NB4 (cell line): ENCODE results near the gene NHLRC4.

Source experiments
- DNase-seq: peaks from one replicate; pipeline ENCODE4 v3.0.0; 2010; ENCODE audit warnings: low read depth
- H3K4me3 ChIP-seq: one replicate; pipeline ENCODE4 v1.5.1; 2011; ENCODE audit warnings: mild to moderate bottlenecking, low read depth, low read length, moderate library complexity
- CTCF ChIP-seq: IDR thresholded peaks from one replicate; pipeline ENCODE4 v1.5.1; 2012; ENCODE audit warnings: low read depth, low read length
- MYC ChIP-seq: IDR thresholded peaks from 2 replicates; pipeline ENCODE4 v1.6.1; 2011; ENCODE audit warnings: low read depth, low read length
- POLR2A ChIP-seq: IDR thresholded peaks from 2 replicates; pipeline ENCODE4 v1.6.1; 2011; ENCODE audit warnings: mild to moderate bottlenecking; ENCODE audit not compliant: insufficient read length; ENCODE audit errors: extremely low read depth
- TF ChIP-seq, protein P1 (sequence below): IDR thresholded peaks from 2 replicates; pipeline ENCODE4 v1.6.1; 2011; ENCODE audit warnings: low read depth, low read length

NHLRC4 gene

DNA sequence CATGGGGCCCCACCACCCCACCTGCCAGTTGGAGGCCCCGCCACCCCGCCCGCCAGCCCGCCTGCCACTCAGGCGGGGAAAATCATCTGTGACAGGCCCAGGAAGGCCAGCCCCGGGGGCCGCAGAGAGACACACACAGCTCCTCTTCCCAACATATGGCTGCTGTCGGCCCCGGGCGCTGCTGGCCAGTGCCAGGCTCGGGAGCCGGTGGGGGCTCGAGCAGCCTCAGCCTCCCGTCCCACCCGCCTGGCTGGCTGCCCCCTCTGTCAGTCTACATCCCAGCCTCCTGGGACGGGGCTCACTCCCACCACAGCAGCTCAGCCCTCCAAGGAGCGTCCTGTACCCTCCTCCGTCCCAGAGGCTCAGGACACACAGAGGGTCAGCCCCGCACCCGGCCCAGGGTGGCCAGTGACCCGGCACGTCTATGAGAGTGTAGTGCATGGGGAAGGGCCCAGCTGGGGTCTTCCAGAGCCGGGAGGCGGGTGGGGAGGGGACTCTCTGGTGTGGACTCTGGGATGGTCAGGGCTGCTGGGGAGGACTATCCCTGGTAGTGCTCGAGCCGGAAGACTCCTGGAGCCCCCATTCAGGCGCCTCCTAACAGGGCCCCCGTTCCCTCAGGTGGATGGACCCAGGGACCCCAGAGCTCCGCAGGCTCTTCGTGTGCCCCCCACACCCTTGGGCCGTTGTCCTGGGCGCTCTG, 10.2 kb upstream of the NHLRC4 start:
- H3K4me3 ChIP-seq, result no peak overlapping the region
- TF ChIP-seq POLR2A, result no peak
- TF ChIP-seq CTCF, result no peak
- no peak for DNase-seq

DNA sequence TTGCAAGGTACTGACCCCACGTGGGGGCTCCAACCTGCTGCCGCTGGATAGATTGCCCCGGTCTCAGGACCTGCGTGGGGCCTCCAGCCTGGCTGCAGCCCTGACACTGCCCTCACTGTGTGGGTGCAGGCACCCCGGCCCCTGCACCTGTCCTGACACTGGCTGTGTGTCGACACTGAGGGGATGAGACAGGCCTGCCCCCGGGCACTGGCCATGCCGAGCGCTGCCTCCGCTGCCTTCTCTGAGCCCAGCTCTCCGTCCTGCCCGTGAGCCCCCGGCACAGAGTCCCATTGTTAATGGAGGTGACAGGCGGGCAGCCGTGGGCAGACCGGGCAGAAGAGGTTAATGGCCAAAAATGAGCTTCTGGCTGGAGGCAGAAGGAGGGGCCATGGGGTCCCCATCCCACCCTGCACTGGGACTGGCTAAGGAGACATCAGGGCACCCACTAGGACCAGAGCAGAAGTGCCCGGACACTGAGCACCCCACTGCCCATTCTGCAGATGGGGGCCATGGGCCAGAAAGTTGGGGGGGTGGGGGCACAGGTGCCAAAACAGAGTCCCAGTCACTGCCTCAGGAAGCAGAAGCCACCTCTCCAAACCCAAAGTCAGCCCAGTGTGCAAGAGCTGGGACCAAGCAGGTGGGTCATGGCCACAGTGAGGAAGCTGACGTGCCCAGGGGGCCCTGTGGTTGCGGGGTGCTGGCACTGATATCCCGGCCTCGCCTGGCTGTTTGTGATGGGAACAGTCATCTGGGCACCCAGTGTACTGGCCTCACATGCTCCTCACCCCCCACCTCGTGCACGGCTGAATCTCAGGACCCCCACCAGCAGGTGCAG, 9.1 kb upstream of the NHLRC4 start:
- DNase-seq, result peak; percentile 57
- H3K4me3 ChIP-seq, result no peak overlapping the region
- TF ChIP-seq, protein P1, sequence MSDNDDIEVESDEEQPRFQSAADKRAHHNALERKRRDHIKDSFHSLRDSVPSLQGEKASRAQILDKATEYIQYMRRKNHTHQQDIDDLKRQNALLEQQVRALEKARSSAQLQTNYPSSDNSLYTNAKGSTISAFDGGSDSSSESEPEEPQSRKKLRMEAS, result no peak
- TF ChIP-seq MYC (no peak), POLR2A (no peak), CTCF (no peak)

- peak; percentile 67 for DNase-seq
- no peak for TF ChIP-seq CTCF
- TF ChIP-seq MYC, result no peak
- TF ChIP-seq POLR2A, result no peak
- TF ChIP-seq, protein P1, result no peak
- H3K4me3 ChIP-seq, result no peak overlapping the region
Observed at GRCh38 chr16:558298-559020, 8.3 kb upstream of the NHLRC4 start.

GRCh38 chr16:559021-559380, 7.8 kb upstream of the NHLRC4 start:
- DNase-seq, result no peak
- TF ChIP-seq CTCF (no peak), MYC (no peak), POLR2A (no peak)
- TF ChIP-seq, protein P1, result no peak
- H3K4me3 ChIP-seq, result no peak overlapping the region

DNA sequence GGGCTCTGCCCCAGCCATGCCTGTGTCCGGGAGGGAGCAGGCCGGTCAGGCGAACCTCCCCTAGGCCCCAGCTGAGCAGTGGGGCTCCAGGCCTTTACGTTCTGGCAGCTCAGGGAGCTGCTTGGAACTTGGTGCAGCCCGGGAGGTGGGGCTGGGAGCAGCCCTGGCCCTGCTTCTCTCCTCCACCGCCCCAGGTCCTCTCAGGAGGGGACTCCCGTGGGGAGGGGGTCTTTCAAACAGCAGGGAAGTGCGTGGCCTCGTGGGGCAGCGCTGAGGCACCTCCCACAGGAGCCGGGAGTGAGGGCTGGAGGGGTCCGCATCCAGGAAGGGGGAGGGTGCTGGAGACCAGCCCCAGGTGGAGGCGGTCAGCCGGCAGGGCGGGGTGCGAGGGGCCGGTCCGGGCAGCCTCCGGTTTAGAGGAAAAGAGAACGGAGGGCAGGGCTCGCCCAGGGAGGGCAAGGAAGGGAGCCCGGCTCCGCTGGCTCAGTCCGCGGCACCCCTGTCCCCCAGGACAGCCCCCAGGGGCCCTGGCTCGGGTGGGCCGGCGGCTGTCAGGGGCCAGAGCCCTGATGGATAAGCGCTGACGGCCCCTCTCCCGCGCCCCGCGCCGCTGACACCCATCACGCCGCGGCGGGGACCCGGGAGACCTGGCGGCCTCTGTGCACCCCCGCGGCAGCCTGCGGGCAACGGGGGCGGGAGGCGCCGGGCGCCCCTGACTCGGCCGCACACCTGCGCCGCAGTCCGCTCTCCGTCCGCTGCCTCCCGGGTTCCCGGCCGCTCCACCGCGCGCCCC, 7.2 kb upstream of the NHLRC4 start:
- H3K4me3 ChIP-seq, result no peak overlapping the region
- TF ChIP-seq, protein P1, result no peak
- TF ChIP-seq MYC, result no peak
- no peak for TF ChIP-seq POLR2A
- TF ChIP-seq CTCF, result no peak
- no peak for DNase-seq
